Endometrial microvascular endothelial cells (primary cell): ENCODE data around the gene C2orf76. TPM values are rescaled to one million over a fixed set of nuclear protein-coding genes. Genes with fewer than 3 reads are reported as not detected.
"Not testable (repeated sequence)": the region's sequence is repeated elsewhere in the genome, so short reads cannot be mapped to it uniquely, and the experiment has no call there.

Experiments
- in situ Hi-C: cut with HindIII; loops from 2 replicates; pipeline ENCODE4 v1.10.0; 2017; ENCODE audit warnings: low sequenced_read_pairs, low pct_unique_long_range_greater_than_20kb; ENCODE audit errors: inconsistent ontology term
- total RNA-seq: library from RNA; depleted of rRNA; stranded (reverse); fragments of >200 nt; gene quantifications from one replicate; pipeline ENCODE4 v1.2.3, GENCODE V29; 2015; ENCODE audit errors: inconsistent ontology term

Gene C2orf76
- total RNA-seq, 1 donor from 2014 or later = 11.4 TPM

DNA sequence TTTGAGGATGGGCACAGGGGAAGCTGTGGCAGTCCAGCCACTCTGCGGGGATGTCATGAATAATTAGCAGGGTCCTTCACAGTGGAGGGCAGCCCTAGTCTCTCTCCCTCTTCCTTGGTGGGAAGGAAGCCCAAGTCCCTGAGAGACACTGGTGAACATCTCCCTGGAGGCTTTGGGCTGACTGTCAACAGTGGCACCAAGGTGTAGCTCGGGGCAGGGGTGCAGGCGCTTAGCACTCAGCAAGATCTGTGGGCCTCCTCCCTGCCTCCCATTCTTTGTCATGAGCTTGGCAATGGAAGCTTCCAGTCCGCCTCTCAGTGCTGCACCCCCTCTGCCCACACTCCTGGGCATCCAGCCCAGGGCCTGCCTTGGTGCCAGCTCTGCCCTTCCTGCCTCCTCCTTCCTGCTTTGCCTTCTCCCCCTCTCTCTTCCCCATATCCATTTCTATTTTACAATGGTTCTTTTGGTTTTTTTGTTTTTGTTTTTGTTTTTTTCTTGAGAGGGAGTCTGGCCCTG lies 83.6 kb downstream of the C2orf76 start:
- in situ Hi-C loops = no loop called here

DNA sequence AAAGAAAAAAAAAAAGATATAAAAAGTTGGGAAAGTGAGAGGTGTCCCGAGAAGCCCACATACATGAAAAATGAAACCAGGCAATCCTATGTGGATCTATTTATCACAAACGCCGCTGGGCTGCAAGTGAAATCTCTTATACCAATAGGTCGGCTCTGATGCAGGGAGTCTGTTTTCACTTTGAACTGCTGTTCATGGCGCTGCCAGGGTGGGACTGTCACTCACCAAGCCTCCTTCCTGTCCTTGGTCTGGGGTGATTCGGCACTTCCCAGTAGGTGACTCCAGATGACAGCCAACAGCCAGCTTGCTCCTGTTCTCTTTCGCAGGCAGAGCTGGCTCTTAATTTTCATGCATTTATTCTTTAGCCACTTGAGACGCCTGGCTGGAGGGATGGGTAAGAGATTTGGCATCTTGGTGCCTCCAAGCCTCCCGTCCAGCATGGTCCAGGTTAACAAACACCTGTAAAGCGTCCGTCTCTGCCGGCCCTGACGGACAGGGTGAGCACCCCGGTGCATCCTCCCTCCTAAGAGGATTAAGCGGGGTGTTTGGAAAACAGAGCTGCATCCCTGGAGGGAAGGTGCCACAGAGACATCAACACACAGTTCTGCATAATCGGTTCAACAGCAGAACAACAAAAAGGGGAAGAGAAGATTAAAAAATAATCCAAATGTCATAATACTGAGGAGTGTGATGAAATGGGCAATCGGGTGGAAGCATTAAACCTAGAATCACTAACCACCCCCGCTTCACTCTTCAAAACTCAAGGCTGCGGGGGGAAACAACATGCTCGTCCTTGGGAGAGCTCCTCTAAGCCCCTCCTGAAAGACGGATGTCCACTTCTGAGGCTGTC lies 84.3 kb downstream of the C2orf76 start:
- in situ Hi-C loops = no loop called here

DNA sequence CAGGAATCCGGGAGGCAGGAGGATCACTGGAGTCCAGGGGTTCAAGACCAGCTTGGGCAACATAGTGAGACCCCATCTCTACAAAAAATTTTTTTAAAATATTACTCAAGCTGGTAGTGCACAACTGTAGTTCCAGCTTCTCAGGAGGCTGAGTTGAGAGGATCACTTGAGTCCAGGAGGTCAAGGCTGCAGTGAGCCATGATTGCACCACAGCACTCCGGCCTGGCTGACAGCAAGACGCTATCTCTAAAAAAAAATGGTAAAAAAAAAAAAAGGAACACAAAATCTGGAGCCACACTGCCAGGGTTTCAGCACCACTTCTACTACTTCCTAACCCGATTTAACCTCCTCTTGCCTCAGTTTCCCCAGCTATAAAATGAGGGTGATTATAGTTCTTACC lies 86.0 kb downstream of the C2orf76 start:
- in situ Hi-C loops = no loop called here

DNA sequence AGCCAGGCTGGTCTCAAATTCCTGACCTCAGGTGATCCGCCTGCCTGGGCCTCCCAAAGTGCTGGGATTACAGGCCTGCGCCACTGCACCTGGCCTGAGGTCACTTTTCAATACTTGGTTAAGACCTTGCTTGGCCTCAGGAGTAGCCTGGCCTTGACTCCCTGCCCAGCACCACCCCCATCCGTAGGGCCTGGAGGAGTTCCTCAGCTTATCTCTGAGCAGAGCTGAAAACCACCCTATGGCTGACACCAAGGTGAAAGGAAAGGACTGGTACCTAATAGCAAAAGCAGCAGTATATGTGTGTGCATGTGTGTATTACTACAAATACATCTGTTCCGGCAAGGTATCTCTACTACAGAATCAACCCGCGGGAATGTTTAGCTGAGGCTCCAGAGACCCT lies 87.0 kb downstream of the C2orf76 start:
- in situ Hi-C loops = no loop called here

DNA sequence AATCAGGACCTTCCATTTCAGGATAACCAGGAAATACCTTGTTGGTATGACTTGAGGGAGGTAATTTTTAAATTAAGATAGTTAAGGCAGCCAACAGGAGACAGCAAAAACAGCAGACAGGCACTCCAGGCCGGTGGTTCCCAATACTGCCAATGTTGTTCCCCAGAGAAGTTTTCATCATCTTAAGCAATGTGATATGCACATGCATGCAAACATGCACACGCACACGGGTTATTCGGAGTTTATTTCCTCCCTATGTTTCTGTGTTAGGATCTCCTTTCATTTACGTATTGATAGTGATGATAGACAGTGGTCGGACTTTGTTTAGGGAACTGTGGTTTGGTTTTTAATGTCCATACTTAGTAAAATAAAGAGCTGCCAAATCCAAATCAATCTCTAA lies 87.7 kb downstream of the C2orf76 start:
- in situ Hi-C loops = no loop called here

DNA sequence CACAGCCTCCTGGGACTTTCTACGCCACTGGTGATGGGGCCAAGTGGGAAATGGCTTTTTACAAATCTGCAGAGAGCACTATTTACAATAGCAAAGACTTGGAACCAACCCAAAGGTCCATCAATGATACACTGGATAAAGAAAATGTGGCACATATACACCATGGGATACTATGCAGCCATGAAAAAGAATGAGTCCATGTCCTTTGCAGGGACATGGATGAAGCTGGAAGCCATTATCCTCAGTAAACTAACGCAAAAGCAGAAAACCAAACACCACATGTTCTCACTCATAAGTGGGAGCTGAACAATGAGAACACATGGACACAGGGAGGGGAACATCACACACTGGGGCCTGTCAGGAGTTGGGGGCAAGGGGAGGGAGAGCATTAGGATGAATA lies 88.2 kb downstream of the C2orf76 start:
- in situ Hi-C loops = not testable (repeated sequence)

DNA sequence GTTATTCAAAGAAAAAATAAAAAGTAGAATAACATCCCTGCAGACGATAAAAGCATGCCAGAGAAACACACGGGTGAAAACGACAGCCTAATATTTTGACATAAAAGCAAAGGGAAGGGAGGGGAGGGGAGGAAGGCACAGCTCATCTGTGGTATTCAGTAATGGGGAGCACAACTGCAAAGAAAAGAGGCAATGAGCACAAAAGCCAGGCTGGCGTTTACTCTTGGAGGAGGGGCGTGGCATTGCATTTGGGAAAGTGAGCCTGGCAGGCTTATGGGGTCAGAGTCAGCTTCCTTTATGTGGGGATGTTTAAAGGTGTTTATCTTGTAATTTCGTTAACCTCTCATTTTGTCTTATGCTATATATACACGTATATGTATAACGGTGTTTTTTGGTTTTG lies 89.8 kb downstream of the C2orf76 start:
- in situ Hi-C loops = no loop called here

DNA sequence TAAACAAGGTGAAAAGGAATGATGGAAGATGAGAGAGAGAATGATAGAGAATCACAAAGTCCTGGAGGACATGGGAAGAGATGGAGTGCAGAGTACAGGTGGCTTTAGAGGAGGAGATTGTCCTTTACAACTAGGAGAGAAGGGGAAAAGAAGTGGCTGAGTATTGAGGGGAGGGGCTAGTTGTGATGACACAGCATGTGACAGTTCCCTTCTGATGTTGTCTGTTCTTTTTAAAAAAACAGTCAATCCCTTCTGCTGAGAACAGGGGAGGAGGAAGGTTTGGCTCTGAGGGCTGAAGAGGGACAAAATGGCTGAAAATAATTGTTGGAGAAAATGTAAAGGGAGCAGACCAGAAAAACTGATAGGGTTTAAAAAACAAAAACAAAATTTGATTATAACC lies 99.0 kb downstream of the C2orf76 start:
- in situ Hi-C loops = no loop called here

DNA sequence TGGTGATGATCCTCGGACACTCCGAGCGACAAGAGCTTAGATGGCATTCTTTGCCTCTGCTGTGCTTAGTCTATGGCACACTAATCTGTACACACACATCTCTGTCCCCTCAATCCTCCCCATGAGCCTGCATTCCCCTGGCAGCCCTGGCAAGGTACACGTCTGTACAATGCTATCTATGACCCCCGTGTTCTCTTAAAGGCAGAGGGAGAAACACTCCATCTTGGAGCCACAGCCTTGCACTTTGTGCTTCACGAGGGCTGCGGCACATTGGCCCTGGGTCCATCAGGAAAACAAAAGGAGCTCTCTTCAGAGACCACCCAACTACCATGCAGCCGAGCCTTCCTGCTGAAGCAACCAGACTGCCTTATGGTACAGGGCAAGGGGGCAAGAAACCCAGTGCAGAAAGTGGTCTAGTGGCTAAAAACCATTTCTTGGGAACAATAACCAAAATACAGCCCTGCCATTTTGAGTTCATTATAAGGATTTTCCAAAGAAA lies 100.5 kb downstream of the C2orf76 start:
- in situ Hi-C loops = no loop called here

DNA sequence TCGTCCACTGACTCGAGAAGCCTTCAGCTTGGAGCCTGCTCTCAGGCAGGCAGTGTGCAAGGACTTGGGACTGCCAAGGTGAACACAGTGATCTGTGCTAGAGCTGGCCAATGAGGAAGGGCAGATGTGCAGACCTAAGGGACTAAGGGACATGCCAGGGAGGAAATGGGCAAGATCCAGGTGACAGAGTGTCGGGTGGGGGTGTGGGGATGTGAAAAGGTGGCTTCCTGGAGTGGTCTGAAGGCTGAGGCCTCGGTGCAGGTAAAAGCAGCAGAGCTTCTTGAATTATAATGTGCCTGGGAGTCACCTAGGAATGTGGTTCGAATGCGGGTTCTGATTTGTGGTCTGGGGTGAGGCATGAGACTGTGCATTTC lies 101.0 kb downstream of the C2orf76 start:
- in situ Hi-C loops = no loop called here

DNA sequence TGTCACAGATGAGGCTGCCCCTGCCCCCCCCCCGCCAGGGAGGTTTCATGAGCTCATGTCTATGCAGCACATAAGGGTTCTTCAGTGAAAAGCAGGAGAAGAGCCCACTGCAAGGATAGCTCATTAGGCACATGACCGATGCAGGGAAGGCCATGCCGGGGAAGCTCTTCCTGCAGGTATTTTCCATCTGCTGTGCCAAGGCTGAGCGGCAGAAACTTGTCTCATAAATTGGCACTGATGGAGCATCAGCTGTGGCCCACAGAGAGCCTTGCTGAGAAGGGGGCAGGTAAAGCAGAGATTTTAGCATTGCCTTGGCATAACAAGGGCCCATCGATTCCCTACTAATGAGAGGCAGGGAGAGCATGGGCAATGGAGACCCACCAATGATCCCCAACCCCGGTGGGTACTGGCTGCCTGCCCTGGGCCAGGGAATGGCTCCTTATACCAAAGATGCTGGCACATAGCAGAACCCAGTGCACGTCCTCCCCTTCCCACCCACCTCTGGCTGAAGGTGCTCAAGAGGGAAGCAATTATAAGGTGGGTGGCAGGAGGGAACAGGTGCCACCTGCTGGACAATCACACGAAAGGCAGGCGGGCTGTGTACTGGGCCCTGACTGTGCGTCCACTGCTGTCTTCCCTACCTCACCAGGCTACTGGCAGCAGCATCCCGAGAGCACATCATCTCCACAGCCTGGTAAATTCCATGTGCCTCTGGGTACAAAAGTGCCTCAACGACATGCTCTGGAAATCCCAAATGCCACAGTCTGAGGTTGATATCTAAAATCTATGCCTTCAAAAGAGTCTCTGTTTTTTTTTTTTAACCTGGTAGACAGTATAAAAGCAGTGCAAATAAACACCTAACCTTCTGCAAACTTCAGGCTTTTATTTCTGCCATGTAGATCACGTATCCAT lies 101.6 kb downstream of the C2orf76 start:
- in situ Hi-C loops = no loop called here

DNA sequence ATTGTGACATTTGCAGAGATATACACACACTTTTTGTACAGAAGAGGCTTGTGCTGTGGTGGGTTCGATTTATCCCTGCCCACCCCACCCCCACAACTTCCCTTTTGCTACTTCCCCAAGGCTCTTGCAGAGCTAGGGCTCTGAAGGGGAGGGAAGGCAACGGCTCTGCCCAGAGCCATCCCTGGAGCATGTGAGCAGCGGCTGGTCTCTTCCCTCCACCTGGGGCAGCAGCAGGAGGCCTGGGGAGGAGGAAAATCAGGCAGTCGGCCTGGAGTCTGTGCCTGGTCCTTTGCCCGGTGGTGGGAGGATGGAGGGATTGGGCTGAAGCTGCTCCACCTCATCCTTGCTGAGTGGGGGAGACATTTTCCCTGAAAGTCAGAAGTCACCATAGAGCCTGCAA lies 103.0 kb downstream of the C2orf76 start:
- in situ Hi-C loops = no loop called here

DNA sequence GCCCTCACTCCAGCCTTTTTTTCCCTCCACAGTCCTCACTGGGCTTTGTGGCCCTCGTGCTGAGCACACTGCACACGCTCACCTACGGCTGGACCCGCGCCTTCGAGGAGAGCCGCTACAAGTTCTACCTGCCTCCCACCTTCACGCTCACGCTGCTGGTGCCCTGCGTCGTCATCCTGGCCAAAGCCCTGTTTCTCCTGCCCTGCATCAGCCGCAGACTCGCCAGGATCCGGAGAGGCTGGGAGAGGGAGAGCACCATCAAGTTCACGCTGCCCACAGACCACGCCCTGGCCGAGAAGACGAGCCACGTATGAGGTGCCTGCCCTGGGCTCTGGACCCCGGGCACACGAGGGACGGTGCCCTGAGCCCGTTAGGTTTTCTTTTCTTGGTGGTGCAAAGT lies 103.6 kb downstream of the C2orf76 start:
- in situ Hi-C loops = no loop called here

DNA sequence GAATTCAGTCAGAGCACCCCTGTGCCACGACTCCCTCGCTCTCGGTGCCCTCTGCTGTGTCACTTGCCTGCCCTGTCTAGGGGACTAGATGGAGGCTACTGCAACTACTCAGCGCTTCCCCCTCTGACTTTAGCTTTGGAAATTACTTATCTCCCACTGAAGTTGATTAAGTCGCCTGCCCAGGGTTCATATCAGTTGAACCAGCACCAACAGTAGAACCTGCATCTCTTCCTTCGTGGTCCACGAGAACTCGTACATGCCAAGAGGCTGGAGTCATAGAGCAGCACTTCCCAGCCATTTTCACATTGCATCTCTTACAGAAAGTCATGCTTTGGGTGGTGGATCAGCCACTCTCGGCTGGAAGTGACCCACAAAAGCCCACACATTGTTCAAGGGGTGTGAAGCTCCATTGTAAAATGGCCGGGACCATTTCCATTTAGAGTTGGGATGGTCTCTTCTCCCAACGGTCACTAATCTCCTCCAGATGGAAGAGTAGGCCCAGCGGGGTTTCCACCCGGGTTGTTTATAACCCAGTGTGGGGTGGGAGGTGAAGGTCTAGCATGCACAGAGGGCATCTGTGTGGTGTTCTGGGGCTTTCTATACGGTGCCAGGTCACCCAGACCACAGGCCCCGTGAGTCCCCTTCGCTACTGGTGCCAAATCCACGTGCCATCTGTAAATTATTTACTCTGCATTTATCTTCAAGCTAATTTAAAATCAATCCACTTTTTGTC lies 105.0 kb downstream of the C2orf76 start:
- in situ Hi-C loops = no loop called here

DNA sequence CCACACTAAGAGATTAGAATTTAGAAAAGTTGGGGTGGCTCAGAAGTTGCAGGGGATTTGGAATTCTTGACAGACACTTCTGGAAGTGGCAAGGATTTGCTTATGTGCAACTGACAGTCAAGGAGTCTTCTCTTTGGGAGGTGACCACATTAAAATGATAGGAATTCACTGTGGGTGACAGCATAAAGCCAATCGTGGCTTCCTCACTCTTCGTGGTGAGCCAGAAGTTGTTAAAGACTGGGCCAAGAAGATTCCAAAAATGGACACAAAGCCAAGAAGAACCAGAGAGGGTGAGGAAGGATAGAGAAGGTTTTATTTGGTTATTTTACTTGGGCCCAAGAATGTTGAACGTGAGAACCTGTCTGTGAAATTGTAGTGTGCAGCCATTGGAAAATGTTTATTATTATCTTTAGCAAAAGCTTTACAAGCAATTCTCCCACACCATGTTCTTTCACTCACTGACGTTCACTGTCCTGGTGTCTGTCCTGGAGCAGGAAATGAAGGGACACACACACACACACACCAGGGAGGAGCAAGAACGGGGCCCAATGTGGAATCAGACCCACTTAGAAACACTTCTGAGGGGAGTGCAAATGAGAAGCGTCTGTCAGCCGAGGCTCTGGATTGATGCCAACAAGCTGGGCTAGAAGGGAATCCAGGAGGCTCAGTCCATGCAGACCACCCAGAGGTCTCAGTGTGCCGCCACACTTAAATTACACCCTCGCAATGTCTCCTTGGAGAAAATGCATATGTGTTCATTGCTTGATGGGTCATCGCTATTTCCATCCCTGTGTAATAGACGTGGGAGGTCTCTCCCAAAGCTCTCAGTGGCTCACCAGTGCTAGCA lies 105.8 kb downstream of the C2orf76 start:
- in situ Hi-C loops = no loop called here

DNA sequence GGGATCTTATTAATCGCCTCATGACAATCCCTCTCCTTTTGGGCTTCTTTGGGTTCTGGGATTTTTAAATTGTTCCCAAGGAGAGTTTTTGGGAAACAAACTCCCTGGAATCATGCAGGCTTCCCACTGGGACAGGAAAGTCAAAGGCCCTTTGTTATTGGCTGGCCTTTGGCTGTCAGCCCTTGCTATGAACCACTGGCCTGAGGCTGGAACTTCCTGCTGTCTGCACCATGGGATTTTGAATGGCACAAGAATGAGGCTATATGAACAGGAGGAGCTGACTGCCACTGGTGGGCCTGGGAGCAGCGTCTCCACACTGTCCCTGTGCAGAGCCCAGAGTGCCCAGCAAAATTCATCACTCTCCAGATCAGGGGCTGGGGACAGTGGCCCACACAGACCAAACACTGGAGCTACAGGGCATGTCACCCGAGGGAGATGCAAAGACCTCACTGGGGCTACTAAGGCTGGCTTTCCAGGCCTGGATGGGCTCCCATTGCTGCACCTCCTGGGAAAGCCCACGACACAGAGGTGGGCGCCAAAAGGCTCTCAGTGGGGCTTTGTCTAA lies 107.3 kb downstream of the C2orf76 start:
- in situ Hi-C loops = no loop called here

DNA sequence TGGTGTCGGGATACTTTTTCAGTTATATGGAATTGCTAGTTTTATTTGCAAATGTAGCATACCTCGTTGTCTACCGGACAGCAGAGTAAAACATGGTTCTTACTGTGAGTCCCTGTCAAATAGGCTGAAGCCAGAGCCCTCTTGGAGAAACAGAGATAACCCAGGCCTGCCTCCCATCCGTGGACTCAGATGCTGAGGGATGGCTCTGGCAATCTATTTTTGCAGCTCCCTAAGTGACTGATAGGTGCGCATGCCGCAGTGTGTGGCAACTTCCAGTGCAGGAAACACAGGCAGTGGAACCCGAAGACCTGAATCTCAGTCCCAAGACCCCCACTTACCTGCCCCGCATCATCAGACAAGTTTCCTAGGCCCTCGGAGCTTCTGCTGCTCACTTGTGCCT lies 109.4 kb downstream of the C2orf76 start:
- in situ Hi-C loops = no loop called here

DNA sequence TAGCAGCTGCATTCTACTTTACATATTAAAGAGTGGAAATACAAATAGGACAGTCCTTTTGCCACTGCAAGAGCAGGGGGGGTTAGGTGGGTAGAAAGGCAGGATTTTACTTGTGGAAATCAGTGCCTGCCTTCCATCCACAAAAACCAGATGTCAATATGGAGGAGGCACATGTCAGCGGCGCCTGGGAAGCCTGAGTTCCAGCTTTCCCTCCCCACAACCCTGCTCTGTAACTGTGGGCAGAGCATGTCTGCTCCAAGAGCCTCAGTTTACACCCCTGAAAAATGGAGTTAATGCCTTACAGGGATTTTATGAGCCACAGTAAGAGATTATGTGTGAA lies 110.1 kb downstream of the C2orf76 start:
- in situ Hi-C loops = no loop called here
